Thyroid gland (tissue), 4 donors: ENCODE data around the gene KLK2. TPM values are rescaled to one million over a fixed set of nuclear protein-coding genes. Genes with fewer than 3 reads are reported as not detected.

ENCODE experiments used
- DNase-seq, 2 donors: peaks; one replicate each; pipeline ENCODE4 v3.0.0-alpha.2; 2019
- H3K27ac ChIP-seq, 3 donors: fragments of 200-600 bp; sonication (generic); 1 replicate in 2 of 3; 2 replicates in 1 of 3; pipeline ENCODE4 v1.5.1; 2016 to 2019; ENCODE audit warnings: mild to moderate bottlenecking in 1 of 3, moderate library complexity in 1 of 3
- H3K27me3 ChIP-seq: fragments of 200-600 bp; sonication (generic); one replicate; pipeline ENCODE4 v1.5.1; 2019
- H3K36me3 ChIP-seq, 2 donors: fragments of 200-600 bp; sonication (generic); one replicate each; pipeline ENCODE4 v1.5.1; 2016 to 2019
- H3K4me1 ChIP-seq, 2 donors: fragments of 200-600 bp; sonication (generic); one replicate each; pipeline ENCODE4 v1.5.1; 2017 to 2019
- H3K4me3 ChIP-seq, 3 donors: fragments of 200-600 bp; sonication (generic); replicated peaks in 1 of 3; 1 replicate in 2 of 3; 2 replicates in 1 of 3; pipeline ENCODE4 v1.5.1; 2016; ENCODE audit warnings: mild to moderate bottlenecking in 1 of 3
- H3K9me3 ChIP-seq: fragments of 200-600 bp; sonication (generic); one replicate; pipeline ENCODE4 v1.5.1; 2017
- POLR2A ChIP-seq, 2 donors: fragments of 450-650 bp; IDR thresholded peaks; one replicate each; pipeline ENCODE4 v1.6.1; 2017; ENCODE audit warnings: antibody characterized with exemption in 2 of 2, mild to moderate bottlenecking in 2 of 2, moderate library complexity in 1 of 2
- WGBS, 2 donors: methylation state at CpG; one replicate each; pipeline ENCODE4 v1.1.5; 2017; 5-methylcytosine and 5-hydroxymethylcytosine counted together
- intact Hi-C: fragments of 100-400 bp; cut with DNase I; formaldehyde crosslinking; loops from one replicate; pipeline ENCODE4 v1.15.1; 2023
- total RNA-seq, 4 donors: library from RNA; depleted of rRNA; stranded (reverse); fragments of >200 nt; gene quantifications; one replicate each; pipeline ENCODE4 v1.2.3, GENCODE V29; 2016
- TF ChIP-seq, protein P1 (sequence below), 6 experiments: fragments of 200-600 bp in 3 of 6; fragments of 450-650 bp in 3 of 6; sonication (generic) in 3 of 6; IDR thresholded peaks; one replicate each; pipeline ENCODE4 v1.5.1; 2016 to 2019; ENCODE audit warnings: antibody characterized with exemption in 6 of 6, mild to moderate bottlenecking in 2 of 6, inconsistent platforms in 1 of 6, moderate library complexity in 1 of 6

Gene KLK2
- total RNA-seq, 4 donors from 2014 or later = 2.8 to 11.0 (median 5.0) TPM

DNA sequence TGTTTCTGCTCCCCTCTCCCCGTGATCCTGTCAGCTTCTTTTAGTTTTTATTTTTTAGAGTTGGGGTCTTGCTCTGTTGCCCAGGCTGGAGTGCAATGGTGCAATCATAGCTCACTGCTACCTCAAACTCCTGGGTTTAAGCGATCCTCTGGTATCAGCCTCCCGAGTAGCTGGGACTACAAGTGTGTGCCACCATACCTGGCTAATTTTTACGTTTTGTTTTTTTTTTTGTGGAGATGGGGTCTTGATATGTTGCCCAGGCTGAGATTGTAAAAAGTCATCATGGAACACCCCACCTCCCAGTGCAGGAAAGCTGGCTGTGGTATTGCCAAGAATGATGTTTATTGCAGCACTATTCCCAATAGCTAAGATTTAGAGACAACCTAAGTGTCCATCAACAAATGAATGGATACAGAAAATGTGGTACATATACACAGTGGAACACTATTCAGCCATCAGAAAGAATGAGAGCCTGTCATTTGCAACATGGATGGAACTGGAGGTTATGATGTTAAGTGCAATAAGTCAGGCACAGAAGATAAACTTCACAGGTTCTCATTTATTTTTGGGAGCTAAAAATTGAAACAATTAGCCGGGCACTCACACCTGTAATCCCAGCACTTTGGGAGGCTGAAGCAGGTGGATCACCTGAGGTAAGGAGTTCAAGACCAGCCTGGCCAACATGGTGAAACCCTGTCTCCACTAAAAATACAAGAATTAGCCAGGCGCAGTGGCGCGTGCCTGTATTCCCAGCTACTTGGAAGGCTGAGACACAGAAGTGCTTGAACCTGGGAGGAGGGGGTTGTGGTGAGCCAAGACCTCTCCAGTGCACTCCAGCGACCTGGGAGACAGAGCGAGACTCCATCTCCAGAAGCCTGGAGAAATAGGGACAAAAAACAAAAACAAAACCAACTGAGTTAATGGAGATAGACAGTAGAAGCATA lies 33.3 kb upstream of the KLK2 start:
- peak overlapping the region; percentile 64 to 96 (median 73) for H3K27ac ChIP-seq
- no peaks in the 10 kb centered on the region for H3K9me3 ChIP-seq
- peak; percentile 92 to 93 for DNase-seq
- intact Hi-C loops = loop anchor here (5.0 kb wide), 1 partner anchor 42 kb away; no protein-coding TSS in a partner anchor
- TF ChIP-seq POLR2A (IDR thresholded peaks at IDR 0.05) = peak in 1 of 2 donors; percentile 33
- TF ChIP-seq, protein P1, sequence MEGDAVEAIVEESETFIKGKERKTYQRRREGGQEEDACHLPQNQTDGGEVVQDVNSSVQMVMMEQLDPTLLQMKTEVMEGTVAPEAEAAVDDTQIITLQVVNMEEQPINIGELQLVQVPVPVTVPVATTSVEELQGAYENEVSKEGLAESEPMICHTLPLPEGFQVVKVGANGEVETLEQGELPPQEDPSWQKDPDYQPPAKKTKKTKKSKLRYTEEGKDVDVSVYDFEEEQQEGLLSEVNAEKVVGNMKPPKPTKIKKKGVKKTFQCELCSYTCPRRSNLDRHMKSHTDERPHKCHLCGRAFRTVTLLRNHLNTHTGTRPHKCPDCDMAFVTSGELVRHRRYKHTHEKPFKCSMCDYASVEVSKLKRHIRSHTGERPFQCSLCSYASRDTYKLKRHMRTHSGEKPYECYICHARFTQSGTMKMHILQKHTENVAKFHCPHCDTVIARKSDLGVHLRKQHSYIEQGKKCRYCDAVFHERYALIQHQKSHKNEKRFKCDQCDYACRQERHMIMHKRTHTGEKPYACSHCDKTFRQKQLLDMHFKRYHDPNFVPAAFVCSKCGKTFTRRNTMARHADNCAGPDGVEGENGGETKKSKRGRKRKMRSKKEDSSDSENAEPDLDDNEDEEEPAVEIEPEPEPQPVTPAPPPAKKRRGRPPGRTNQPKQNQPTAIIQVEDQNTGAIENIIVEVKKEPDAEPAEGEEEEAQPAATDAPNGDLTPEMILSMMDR (IDR thresholded peaks at IDR 0.05) = no peak
- no peaks in the 10 kb centered on the region for H3K27me3 ChIP-seq
- H3K36me3 ChIP-seq = no peaks in the 10 kb centered on the region
- no peak overlapping the region for H3K4me3 ChIP-seq
- H3K4me1 ChIP-seq = peaks cover 30 to 34% of the 10 kb centered on the region in 2 donors
- 42 to 52% methylated on average over 10 of the region's 10 CpGs for WGBS, 2 donors

DNA sequence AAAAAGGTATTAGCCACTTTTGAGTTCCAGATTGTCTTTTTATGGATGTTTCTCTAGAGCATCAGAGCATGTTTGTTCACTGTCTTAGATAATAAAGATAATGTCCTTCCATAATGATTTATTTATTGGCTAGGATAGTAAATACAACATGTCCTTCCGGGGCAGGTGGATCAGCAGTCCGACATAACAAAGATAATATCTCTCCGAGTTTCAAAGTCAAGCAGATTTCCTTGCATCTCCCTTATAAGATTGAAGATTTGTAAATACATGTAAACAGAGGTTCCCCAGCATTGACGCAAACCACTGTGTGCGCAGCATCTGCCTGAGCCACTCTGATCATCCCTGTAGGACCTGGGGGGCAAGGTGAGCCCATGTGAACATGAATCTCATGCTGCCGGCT lies 31.1 kb upstream of the KLK2 start:
- no peak overlapping the region for H3K4me3 ChIP-seq
- H3K9me3 ChIP-seq = no peaks in the 10 kb centered on the region
- peak overlapping the region in 1 of 3 donors; percentile 96 for H3K27ac ChIP-seq
- no peak for TF ChIP-seq POLR2A (IDR thresholded peaks at IDR 0.05)
- TF ChIP-seq, protein P1 (IDR thresholded peaks at IDR 0.05) = no peak
- H3K36me3 ChIP-seq = no peaks in the 10 kb centered on the region
- H3K4me1 ChIP-seq = peaks cover 19% of the 10 kb centered on the region in 2 donors
- H3K27me3 ChIP-seq = no peaks in the 10 kb centered on the region
- WGBS, 2 donors = 92 to 95% methylated on average over 6 of the region's 6 CpGs
- DNase-seq = no peak
- intact Hi-C loops = no loop called here

DNA sequence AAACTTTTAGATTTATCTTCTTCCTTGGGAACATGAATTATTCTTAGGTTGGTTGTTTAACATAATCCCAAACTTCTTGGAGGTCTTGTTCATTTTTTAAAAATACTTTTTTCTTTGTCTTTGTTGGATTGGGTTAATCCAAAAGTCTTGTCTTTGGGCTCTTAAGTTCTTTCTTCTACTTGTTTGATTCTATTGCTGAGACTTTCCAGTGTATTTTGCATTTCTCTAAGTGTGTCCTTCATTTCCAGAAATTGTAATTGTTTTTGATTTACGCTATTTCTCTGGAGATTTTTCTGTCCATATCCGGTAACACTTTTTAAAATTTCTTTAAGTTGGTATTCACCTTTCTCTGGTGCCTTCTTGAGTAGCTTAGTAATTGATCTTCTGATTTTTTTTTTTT lies 30.0 kb upstream of the KLK2 start:
- DNase-seq = no peak
- intact Hi-C loops = no loop called here
- no peak overlapping the region for H3K4me3 ChIP-seq
- no peak overlapping the region for H3K27ac ChIP-seq
- no peaks in the 10 kb centered on the region for H3K36me3 ChIP-seq
- no peaks in the 10 kb centered on the region for H3K9me3 ChIP-seq
- TF ChIP-seq POLR2A (IDR thresholded peaks at IDR 0.05) = no peak
- TF ChIP-seq, protein P1 (IDR thresholded peaks at IDR 0.05) = no peak
- H3K4me1 ChIP-seq = peaks cover 19% of the 10 kb centered on the region in 2 donors
- WGBS, 2 donors = 92 to 96% methylated on average over 2 of the region's 2 CpGs
- no peaks in the 10 kb centered on the region for H3K27me3 ChIP-seq

DNA sequence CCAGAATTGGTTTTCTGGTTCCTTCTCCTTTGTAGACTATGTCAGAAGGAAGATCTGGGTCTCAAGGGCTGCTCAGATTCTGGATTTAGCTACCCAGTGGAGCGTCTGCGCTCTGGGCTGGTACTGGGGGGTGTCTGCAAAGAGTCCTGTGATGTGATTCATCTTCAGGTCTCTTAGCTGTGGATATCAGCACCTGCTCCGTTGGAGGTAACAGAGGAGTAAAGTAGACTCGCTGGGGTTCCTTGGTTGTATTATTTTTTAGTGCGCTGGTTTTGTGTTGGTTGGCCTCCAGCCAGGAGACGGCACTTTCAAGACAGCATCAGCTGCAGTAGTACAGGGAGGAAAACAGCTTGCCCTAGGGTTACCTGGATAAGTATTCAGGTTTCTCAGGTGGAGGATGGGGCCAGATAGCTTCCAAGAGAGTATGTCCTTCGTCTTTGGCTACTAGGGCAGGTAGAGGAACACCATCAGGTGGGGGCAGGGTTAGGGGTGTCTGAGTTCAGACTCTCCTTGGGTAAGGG lies 29.5 kb upstream of the KLK2 start:
- Histone ChIP-seq H3K27me3 (no peaks in the 10 kb centered on the region), H3K4me1 (peaks cover 19% of the 10 kb centered on the region in 2 donors), H3K36me3 (no peaks in the 10 kb centered on the region), H3K4me3 (no peak overlapping the region), H3K9me3 (no peaks in the 10 kb centered on the region), H3K27ac (no peak overlapping the region)
- DNase-seq = peak; percentile 26 to 52
- TF ChIP-seq, protein P1 (IDR thresholded peaks at IDR 0.05) = no peak
- 65 to 75% methylated on average over 7 of the region's 7 CpGs for WGBS, 2 donors
- intact Hi-C loops = no loop called here
